Epithelial cell of alveolus of lung (primary cell): ENCODE data around the gene EPB41. TPM values are rescaled to one million over a fixed set of nuclear protein-coding genes. Genes with fewer than 3 reads are reported as not detected.

Source experiments
- total RNA-seq: library from RNA; depleted of rRNA; stranded (reverse); fragments of >200 nt; gene quantifications from 2 replicates; pipeline ENCODE4 v1.2.1, GENCODE V29; 2015

EPB41 gene
- total RNA-seq = 3.4 and 3.5 TPM in 2 replicates

DNA sequence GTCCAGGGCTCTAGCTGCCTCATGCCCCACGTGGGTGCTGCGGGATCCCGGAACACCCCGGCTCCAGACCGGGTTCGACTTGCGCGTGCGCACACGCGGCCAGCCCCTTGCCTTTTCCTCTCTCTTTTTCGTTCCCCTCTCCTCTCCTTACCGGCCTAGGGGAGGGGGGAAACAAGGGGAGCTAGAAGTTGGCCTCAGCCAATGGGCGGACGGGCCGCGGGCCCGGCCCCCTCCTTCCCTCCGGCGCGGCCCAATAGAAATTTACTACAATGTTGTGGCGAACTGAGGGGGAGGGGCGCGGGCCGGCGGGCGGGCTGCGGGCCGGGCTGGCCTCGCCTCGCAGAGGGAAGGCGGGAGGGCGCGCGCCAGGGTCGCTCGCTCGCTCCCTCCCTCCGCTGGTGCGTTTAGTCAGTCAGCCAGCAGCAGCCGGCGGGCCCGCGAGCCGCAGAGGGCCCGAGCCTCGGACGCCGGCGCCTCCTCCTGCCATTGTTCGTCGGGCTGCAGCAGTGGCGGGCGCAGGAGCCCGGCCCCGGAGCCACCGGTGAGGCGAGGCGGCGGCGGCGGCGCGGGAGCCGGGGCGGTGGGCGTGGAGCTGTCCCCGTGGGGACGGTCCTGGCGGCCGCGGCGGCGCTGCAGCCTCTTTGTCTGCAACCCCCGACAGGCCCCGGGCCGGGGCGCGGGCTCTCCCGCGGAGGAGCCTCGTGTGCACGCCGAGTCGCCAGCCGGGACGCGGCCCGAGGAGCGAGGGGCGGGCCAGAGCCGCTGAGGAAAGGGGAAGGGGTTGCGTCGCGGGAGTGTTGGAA is at the start of gene EPB41:
EPB41 (plus strand) TSS at position 342 of the 803 bp plus-strand sequence. CDS start 72,869 bp downstream, outside the sequence.

DNA sequence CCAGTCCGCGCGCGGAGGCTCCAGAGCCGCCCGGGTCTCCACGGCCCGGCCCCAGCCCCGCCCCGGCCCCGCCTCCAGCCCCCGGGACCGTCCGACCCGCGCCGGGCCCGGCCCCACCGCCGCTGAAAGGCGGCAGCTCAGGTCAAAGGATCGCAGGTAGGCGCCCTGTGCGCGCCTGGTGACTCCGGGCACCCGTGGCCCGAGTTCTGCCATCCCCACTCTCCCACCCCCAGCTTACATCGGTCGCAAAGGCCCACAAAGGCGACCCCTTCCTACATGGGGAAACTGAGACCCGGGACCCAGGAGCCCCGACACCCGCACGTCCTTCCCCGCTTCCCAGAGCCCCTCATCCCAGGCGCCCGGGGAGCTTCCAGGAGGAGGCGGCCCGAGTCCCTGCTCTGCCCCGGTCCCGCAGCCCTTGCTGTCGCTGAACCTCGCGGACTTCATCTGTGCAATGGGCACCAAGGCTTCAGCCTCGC is 209.6 kb downstream of the EPB41 start, which contains the start of gene TMEM200B:
TMEM200B (minus strand) TSS at position 17 of the 479 bp plus-strand sequence. CDS start 2,075 bp downstream, outside the sequence.

Other genes with a start within 250 kb of the EPB41 start
- 7.1 and 8.8 TPM in 2 replicates for gene GMEB1, start 245.8 kb upstream of the EPB41 start, total RNA-seq
- 49.3 and 84.6 TPM in 2 replicates for gene YTHDF2, start 177.6 kb upstream of the EPB41 start, total RNA-seq
- gene OPRD1, start 102.4 kb upstream of the EPB41 start, total RNA-seq = 0.16 TPM in 1 of 2 replicates, not detected in the other
- gene TMEM200B, start 209.3 kb downstream of the EPB41 start, total RNA-seq = 21.1 and 28.7 TPM in 2 replicates